ELR (cell line): ENCODE measurements around the gene AKNAD1.
"Not testable (repeated sequence)": the region's sequence is repeated elsewhere in the genome, so short reads cannot be mapped to it uniquely, and the experiment has no call there.

ENCODE experiments used
- DNase-seq: peaks from one replicate; pipeline ENCODE4 v3.0.0-alpha.2; 2015; ENCODE audit warnings: low read depth

Gene AKNAD1

DNA sequence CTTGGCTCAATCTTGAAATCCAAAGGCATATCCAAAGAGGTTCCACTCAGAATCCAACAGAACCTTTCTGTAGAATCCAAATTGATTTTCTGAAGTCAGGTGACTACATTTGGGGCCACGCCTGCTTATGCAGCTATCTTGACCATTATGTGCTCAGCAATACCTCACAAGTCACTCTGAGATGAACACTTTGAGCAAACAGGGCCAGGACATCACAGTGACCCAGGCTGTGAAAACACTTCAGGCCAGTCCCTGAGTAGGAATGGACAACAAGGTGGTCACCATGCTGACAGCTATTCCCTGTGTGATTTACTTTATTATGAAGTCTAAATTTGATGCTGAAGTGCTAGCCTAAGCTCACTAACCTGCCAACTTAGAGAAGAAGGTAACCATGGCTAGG is at the start of gene AKNAD1:
TSS of gene AKNAD1 (minus strand) at position 101 of the 400 bp plus-strand sequence. CDS start 4,430 bp downstream, outside the sequence.
- DNase-seq, result no peak

DNA sequence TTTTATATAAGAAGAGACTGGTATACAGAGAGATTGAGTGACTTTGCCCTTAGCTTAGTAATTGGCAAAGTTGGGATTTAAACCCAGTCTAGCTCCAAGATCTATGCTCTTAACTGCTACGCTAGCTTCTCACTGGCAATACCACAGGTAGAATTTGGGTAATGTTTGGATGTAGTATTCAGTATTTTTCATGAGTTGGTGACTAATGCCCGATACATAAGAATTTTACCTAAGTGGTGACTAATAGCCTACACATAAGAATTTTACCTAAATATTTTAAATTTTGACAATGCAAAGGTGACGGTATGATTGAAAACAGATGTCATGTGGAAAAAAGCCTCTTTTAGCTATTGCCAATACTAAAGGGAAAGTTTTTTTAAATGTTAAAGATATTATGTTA is 44.2 kb upstream of the AKNAD1 start:
- DNase-seq, result peak; percentile 19

- DNase-seq, result peak; percentile 80
These were observed 41.2 kb upstream of the AKNAD1 start for GRCh38 chr1:108897865-108898720.

DNA sequence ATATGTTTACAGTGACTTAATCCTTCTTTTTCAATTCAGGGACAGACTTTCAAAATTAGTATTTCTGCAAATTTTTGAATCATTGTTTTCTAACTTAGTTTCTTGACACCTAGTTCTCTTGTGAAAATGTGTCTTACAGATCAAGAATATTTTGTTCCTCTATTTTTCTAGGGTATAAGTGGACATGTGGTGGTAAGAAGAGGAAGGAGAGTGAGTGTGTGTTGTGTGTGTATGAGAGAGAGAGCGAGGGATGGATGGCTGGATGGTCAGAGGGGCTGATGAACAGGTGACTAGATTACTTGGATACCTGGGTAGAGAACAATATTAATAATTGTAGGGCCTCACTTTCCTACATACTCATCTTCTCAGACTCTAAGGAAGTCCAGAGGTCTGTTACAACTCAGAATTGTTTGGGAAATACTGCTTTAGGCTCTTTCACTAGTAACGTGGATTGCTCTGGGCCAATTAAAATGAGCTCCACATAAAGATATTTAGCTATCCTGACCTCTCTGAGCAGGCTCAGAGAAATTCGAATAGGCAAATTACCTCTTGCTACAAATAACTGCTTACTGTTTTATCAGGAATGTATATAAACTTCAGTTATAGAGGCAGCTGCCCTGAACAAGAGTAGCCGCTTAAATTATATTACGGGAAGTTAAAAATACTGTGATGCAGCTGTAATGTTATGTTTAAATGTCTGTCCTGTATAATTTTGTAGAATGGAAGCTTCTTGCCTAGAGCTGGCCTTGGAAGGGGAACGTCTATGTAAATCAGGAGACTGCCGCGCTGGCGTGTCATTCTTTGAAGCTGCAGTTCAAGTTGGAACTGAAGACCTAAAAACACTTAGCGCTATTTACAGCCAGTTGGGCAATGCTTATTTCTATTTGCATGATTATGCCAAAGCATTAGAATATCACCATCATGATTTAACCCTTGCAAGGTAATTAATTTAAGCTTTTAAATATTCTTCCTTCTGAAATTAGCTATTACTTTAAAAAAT is 39.6 kb upstream of the AKNAD1 start:
- peak; percentile 23 for DNase-seq

DNA sequence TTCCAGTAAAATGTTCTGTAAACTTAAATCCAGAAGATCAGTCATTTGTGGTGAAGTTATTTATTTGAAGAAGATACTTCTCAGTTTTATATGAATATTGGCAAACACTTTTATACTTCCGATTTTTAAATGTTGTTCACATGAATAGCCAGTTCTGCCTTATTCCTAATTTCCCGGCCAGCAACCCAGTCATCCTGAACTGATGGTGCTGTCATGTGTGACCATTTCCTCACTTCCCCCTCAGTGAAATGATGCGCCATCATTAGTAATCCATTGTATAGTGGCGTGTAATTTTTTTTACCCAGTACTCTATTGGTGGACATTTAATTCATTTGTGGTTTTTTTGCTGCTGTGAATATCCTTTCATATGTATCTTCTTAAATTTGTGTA is 36.2 kb upstream of the AKNAD1 start:
- DNase-seq, result peak; percentile 85

- DNase-seq, result peak; percentile 73
These were observed 35.7 kb upstream of the AKNAD1 start for GRCh38 chr1:108892356-108893140.

DNA sequence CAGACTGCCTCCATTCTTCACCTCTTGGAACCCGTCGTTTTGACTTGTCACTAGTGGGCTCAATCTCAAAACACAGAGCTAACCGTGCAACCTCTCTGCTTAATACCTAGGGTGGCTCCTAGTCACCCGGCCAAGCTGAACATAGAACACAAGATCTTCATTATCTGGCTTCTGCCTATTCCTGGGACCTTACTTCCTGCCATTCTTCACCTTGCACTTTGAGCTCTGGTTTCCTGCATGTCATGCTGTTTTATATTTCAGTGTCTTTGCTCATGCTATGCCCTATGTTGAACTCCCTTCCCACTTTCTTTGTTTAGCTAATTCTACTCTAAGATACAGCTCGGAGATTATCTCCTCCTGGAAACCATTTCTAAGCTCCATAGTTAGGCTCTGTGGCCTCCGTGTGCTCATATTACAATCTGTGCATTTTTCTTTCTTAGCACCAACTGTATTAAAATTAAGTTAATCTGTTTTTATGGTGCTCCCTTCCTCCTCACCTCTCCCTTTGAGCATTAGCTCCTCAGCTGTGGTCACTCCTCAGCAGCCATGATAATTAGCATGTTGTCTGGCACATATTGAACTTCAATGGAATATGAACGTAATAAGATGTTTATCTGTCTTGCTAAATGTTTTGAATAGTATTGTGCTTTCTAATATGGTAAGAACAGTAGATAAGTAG is 33.0 kb upstream of the AKNAD1 start:
- DNase-seq, result no peak

GRCh38 chr1:108889006-108889645 is 32.2 kb upstream of the AKNAD1 start:
- not testable (repeated sequence) for DNase-seq

DNA sequence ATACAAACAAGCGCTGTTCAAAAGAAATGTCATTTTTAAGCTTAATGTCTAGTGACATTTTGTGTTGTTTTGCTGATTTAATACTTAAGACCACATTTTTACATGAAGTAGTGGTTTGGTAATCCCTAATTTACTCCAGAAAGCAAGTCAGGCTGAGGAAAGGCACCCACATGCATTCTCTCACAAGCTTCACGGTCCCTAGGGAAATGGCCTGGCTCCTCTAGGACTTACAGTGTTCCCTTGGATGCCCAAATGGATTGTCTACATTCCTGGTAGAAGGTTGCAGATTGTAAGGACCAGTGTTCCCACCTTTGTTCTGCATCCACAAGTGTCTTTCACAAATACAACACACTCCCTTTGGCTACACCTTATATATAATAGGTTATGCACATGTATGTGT is 29.4 kb upstream of the AKNAD1 start:
- DNase-seq, result no peak

GRCh38 chr1:108884968-108885367 is 28.1 kb upstream of the AKNAD1 start:
- no peak for DNase-seq

- DNase-seq, result no peak
These were observed 25.9 kb upstream of the AKNAD1 start for GRCh38 chr1:108882837-108883236.

DNA sequence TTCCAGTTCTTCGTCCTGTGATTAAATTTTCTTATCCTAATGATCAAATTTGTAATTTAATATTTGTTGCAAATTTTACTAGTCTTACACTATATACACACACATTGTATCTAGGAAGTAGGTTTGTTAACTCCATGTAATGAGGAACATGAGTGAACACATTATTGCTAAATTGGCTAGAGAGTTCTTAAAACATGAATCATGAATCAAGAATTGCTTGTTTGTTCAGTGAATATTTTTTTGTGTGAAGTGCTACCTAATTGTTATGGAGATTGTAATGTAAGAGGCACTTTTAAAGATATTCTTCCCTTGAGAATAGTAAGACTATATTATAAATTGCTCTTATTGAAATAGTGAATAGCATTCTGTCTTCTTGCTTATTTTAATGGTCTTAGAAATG is 24.5 kb upstream of the AKNAD1 start:
- DNase-seq, result peak; percentile 44

DNA sequence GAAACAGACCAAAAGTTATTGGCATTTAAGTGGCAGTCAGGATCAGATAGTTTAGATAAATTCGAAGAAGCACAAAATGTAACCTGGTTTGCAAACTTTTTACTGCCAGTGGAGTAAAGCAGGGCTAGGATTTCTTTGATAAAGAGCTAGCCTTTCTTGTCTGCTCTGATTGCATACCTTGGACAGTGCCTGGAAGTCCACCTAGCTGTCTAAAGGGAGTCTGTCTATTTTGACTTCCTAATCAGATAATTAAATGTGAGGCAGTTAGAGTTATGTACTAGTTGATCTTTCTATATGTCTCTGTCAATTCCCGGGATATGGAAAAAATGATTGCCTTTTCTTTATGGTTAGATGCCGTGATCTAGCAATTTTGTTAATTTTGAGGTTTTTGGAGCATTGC is 24.0 kb upstream of the AKNAD1 start:
- peak; percentile 37 for DNase-seq

DNA sequence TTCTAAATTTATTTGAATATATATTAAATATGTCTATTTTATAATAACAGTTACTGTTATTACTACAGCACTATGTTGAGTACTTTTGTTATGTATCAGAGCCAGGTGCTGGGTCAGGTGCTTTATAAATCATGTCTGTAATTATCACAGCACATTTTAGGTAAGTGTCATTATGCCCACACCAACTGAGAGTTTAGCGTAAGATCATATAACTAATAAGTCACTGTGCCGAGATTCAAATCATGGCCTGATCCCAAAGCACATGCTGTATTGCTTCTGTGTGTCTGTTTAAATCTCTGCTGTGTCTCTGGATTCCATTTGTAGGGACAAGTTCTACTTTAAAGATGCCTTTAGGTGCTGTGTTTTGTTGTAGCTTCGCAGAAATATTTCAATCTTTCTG is 21.8 kb upstream of the AKNAD1 start:
- DNase-seq, result no peak

DNA sequence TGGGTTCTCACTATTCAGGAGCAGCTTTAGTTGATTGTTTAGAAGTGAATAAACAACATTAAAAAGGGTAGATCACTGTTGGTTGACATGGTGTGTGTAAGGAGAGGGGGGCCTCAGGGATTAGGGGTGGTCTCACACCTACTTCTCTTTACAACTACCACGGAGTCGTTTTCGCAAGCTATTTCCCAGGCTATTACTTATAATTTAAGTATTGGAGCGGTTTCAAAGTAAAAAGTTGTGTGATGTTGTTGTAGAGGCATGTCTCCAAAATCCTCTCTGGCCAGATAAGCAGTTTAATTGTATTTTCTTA is 21.2 kb upstream of the AKNAD1 start:
- DNase-seq, result no peak

DNA sequence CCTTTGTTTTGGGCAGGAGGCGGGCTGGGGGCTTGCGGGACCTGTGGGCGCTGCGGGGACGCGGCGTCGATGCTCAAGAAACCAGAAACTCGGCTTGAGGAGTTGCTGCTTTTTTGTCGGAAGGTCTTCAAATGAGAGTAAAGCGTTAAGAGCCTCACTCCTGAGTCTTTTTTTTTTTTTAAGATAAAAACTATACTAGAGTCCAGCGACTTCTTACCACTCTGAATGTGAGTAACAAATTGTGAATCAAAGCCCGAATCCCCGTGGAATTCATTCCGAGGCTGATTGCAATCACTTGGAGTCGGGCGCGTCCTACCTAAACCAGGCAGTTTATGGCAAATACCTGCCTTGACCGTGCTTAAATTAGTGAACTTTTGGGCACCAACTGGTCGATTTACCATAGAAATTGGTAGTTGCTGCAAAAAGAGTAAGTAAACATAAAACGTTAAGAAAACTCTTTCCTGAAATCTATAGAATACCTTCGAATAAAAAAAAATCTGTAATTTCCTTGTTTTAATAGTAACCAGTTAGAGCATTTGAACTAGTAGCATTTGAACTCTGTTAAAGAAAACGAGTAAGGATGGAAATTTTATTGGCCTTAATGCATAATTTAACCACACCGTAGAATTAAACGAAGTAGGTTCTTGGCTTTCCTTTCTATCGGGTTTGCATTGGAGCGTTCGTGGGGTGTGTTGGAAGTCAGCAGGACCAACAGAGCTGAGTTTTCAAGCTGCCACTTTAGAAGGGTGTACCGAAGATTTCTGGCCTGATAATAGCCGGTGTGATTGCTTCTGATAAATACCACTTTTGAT is 20.7 kb upstream of the AKNAD1 start:
- DNase-seq, result peak; percentile 61

DNA sequence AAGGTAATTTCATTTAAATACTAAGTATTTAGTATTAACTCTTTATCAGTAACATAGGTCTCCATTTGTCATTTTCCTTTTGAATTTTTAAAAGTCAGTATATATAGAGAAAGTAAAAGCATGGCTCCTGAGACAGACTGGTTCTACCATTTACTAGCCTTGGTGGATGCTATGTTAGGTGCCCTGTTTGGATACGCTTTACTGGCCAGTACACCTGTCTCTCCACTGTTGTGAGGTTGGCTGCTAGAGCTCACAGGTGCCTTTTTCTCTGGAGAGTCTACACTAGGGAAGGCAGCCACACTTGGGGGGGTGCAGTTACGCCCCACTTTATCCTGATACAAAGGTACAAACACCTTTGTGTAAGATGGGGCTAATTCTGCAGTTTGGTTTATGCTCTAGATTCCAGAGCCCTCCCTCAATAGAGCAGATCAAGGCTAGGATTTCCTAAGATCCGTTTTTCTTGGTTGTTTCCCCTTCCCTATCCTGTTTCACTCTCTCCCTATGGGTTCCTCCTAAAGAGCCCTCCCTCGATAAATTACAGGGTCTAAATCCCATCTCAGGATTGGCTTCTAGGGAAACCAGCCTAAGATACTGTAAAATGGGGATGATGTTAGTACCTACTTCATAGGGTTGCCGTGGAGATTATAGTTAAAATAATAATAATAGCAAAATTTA is 14.3 kb upstream of the AKNAD1 start:
- DNase-seq, result no peak

GRCh38 chr1:108865316-108865910 is 8.5 kb upstream of the AKNAD1 start:
- no peak for DNase-seq

GRCh38 chr1:108863984-108864383 is 7.1 kb upstream of the AKNAD1 start:
- DNase-seq, result no peak
